GM19324 (cell line): ENCODE data around the gene CNTRL.
A peak's percentile ranks its signal among the peaks of the same experiment; 100 is the strongest.
"Not testable (repeated sequence)": the region's sequence is repeated elsewhere in the genome, so short reads cannot be mapped to it uniquely, and the experiment has no call there.

ENCODE experiments used
- ATAC-seq: cut with Tn5 transposase; IDR thresholded peaks from one replicate; pipeline ENCODE4 v1.9.1; 2021; ENCODE audit warnings: mild to moderate bottlenecking, moderate library complexity; ENCODE audit not compliant: unreplicated experiment, low FRiP score

CNTRL gene

GRCh38 chr9:121071756-121072421 is 2.9 kb upstream of the CNTRL start:
- ATAC-seq = no peak

- ATAC-seq = no peak
Measured at GRCh38 chr9:121073038-121073437, 1.7 kb upstream of the CNTRL start.

- peak; percentile 12 for ATAC-seq
Measured at GRCh38 chr9:121075251-121076036, 689 bp downstream of the CNTRL start.

- ATAC-seq = no peak
Measured at GRCh38 chr9:121082075-121082474, 7.3 kb downstream of the CNTRL start.

GRCh38 chr9:121085661-121086060 is 10.9 kb downstream of the CNTRL start:
- no peak for ATAC-seq

- no peak for ATAC-seq
Measured at GRCh38 chr9:121088576-121088975, 13.8 kb downstream of the CNTRL start.

GRCh38 chr9:121090743-121091142 is 16.0 kb downstream of the CNTRL start:
- ATAC-seq = not testable (repeated sequence)

GRCh38 chr9:121095057-121095456 is 20.3 kb downstream of the CNTRL start:
- no peak for ATAC-seq

- no peak for ATAC-seq
Measured at GRCh38 chr9:121098567-121099198, 23.9 kb downstream of the CNTRL start.

GRCh38 chr9:121104054-121104453 is 29.3 kb downstream of the CNTRL start:
- ATAC-seq = not testable (repeated sequence)

GRCh38 chr9:121105531-121105930 is 30.8 kb downstream of the CNTRL start:
- ATAC-seq = no peak

GRCh38 chr9:121107029-121107428 is 32.3 kb downstream of the CNTRL start:
- ATAC-seq = no peak

GRCh38 chr9:121107881-121108280 is 33.1 kb downstream of the CNTRL start:
- ATAC-seq = no peak

- ATAC-seq = no peak
Measured at GRCh38 chr9:121115466-121115865, 40.7 kb downstream of the CNTRL start.

GRCh38 chr9:121118266-121118665 is 43.5 kb downstream of the CNTRL start:
- no peak for ATAC-seq

GRCh38 chr9:121120386-121120785 is 45.6 kb downstream of the CNTRL start:
- ATAC-seq = no peak

GRCh38 chr9:121121582-121122087 is 46.9 kb downstream of the CNTRL start:
- ATAC-seq = peak; percentile 99

- no peak for ATAC-seq
Measured at GRCh38 chr9:121122246-121123032, 47.7 kb downstream of the CNTRL start.

GRCh38 chr9:121123816-121124535 is 49.2 kb downstream of the CNTRL start:
- ATAC-seq = no peak

- ATAC-seq = no peak
Measured at GRCh38 chr9:121125590-121125989, 50.8 kb downstream of the CNTRL start.
